ENCODE results near the gene NLRC5.
"Not testable (repeated sequence)": the region's sequence is repeated elsewhere in the genome, so short reads cannot be mapped to it uniquely, and the experiment has no call there.

Gene NLRC5

GRCh38 chr16:57099965-57100364 lies 110.6 kb downstream of the NLRC5 start:
- DNase-seq (ENCODE audit: low spot score) = not testable (repeated sequence)

- DNase-seq (ENCODE audit: low spot score) = no peak
These were observed 111.1 kb downstream of the NLRC5 start for GRCh38 chr16:57100445-57100844.

- DNase-seq (ENCODE audit: low spot score) = no peak
These were observed 113.8 kb downstream of the NLRC5 start for GRCh38 chr16:57102888-57103851.

- DNase-seq (ENCODE audit: low spot score) = no peak
These were observed 115.3 kb downstream of the NLRC5 start for GRCh38 chr16:57104706-57105105.

- no peak for DNase-seq (ENCODE audit: low spot score)
These were observed 115.8 kb downstream of the NLRC5 start for GRCh38 chr16:57105184-57105583.

- no peak for DNase-seq (ENCODE audit: low spot score)
These were observed 117.4 kb downstream of the NLRC5 start for GRCh38 chr16:57106767-57107166.

- DNase-seq (ENCODE audit: low spot score) = no peak
These were observed 118.1 kb downstream of the NLRC5 start for GRCh38 chr16:57107321-57107922.

- no peak for DNase-seq (ENCODE audit: low spot score)
These were observed 119.1 kb downstream of the NLRC5 start for GRCh38 chr16:57108432-57108831.

- not testable (repeated sequence) for DNase-seq (ENCODE audit: low spot score)
These were observed 120.1 kb downstream of the NLRC5 start for GRCh38 chr16:57109259-57110105.

- DNase-seq (ENCODE audit: low spot score) = no peak
These were observed 121.6 kb downstream of the NLRC5 start for GRCh38 chr16:57110937-57111336.

GRCh38 chr16:57111420-57111819 lies 122.1 kb downstream of the NLRC5 start:
- no peak for DNase-seq (ENCODE audit: low spot score)

GRCh38 chr16:57112403-57113041 lies 123.2 kb downstream of the NLRC5 start:
- DNase-seq (ENCODE audit: low spot score) = no peak

GRCh38 chr16:57113042-57113453 lies 123.7 kb downstream of the NLRC5 start:
- no peak for DNase-seq (ENCODE audit: low spot score)

- DNase-seq (ENCODE audit: low spot score) = no peak
These were observed 124.3 kb downstream of the NLRC5 start for GRCh38 chr16:57113664-57114063.

- no peak for DNase-seq (ENCODE audit: low spot score)
These were observed 125.8 kb downstream of the NLRC5 start for GRCh38 chr16:57115168-57115513.

- no peak for DNase-seq (ENCODE audit: low spot score)
These were observed 126.3 kb downstream of the NLRC5 start for GRCh38 chr16:57115514-57116182.

GRCh38 chr16:57118461-57119084 lies 129.2 kb downstream of the NLRC5 start:
- no peak for DNase-seq (ENCODE audit: low spot score)

- no peak for DNase-seq (ENCODE audit: low spot score)
These were observed 134.0 kb downstream of the NLRC5 start for GRCh38 chr16:57123216-57123973.

GRCh38 chr16:57123974-57124674 lies 134.8 kb downstream of the NLRC5 start:
- no peak for DNase-seq (ENCODE audit: low spot score)

GRCh38 chr16:57125376-57125775 lies 136.0 kb downstream of the NLRC5 start:
- no peak for DNase-seq (ENCODE audit: low spot score)

Data from HuH-7 (cell line).